Cardiac fibroblast (primary cell): ENCODE results near the gene SLC1A2.

Experiments
- DNase-seq, 2 donors: peaks; one replicate each; pipeline versions ENCODE4 v3.0.0 to v3.0.0-alpha.2; 2010; ENCODE audit warnings: low read depth in 2 of 2
- H3K4me3 ChIP-seq, 2 donors: replicated peaks in 1 of 2; 1 replicate in 1 of 2; 2 replicates in 1 of 2; pipeline ENCODE4 v1.5.1; 2011; ENCODE audit warnings: low read depth in 2 of 2, low read length in 2 of 2, mild to moderate bottlenecking in 2 of 2, moderate library complexity in 1 of 2
- TF ChIP-seq, protein P1 (sequence below): IDR thresholded peaks from one replicate; pipeline ENCODE4 v1.5.1; 2011; ENCODE audit warnings: low read depth, mild to moderate bottlenecking, low read length, inconsistent platforms

The SLC1A2 gene

DNA sequence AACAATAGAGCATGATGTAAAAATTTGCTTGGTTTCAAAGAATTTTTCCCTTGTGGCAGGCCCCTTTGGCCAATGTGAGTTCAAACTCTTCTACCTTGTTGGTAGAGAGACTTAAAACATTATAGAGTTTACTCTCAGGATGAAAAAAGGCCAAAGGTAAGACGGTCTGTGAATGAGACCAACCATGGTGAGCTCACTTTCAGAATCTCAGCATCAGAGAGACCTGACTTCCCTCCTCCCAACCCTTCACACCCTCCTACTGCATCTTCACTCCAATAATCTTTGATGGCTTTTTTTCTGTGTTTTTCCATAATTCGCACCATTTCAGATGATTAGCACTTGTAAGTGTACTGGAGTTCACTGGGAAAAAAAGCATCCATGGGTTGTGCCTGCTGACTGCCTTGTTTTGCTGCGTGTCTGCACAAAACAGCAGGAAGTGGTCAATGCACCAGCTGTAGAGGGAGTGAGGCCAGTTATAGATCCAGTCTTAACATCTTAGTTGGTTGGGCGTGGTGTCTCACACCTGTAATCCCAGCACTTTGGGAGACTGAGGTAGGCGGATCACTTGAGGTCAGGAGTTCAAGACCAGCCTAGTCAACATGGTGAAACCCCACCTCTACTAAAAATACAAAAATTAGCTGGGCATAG lies 64.1 kb downstream of the SLC1A2 start:
- no peak for DNase-seq
- H3K4me3 ChIP-seq, result no peak overlapping the region
- TF ChIP-seq, protein P1, sequence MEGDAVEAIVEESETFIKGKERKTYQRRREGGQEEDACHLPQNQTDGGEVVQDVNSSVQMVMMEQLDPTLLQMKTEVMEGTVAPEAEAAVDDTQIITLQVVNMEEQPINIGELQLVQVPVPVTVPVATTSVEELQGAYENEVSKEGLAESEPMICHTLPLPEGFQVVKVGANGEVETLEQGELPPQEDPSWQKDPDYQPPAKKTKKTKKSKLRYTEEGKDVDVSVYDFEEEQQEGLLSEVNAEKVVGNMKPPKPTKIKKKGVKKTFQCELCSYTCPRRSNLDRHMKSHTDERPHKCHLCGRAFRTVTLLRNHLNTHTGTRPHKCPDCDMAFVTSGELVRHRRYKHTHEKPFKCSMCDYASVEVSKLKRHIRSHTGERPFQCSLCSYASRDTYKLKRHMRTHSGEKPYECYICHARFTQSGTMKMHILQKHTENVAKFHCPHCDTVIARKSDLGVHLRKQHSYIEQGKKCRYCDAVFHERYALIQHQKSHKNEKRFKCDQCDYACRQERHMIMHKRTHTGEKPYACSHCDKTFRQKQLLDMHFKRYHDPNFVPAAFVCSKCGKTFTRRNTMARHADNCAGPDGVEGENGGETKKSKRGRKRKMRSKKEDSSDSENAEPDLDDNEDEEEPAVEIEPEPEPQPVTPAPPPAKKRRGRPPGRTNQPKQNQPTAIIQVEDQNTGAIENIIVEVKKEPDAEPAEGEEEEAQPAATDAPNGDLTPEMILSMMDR, result no peak

DNA sequence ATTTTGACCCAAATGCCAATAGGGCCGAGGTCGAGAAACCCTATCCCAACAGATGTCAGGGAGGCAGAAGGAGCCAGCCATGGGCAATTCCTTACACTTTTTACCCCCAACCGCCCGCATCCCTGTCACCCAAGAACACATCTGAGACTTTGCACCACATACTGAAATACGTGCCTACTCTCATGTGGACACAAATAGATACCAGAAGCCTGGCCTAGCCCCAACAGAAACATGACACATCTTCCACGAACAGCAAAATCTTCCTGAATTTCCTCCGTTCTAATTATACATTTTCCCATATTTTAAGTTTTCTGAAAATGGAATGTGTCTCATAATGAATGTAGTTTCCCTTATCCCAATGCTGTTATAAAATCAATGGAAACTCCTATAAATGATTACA lies 64.7 kb downstream of the SLC1A2 start:
- no peak overlapping the region for H3K4me3 ChIP-seq
- peak in 1 of 2 donors; percentile 71 for DNase-seq
- TF ChIP-seq, protein P1, result no peak

DNA sequence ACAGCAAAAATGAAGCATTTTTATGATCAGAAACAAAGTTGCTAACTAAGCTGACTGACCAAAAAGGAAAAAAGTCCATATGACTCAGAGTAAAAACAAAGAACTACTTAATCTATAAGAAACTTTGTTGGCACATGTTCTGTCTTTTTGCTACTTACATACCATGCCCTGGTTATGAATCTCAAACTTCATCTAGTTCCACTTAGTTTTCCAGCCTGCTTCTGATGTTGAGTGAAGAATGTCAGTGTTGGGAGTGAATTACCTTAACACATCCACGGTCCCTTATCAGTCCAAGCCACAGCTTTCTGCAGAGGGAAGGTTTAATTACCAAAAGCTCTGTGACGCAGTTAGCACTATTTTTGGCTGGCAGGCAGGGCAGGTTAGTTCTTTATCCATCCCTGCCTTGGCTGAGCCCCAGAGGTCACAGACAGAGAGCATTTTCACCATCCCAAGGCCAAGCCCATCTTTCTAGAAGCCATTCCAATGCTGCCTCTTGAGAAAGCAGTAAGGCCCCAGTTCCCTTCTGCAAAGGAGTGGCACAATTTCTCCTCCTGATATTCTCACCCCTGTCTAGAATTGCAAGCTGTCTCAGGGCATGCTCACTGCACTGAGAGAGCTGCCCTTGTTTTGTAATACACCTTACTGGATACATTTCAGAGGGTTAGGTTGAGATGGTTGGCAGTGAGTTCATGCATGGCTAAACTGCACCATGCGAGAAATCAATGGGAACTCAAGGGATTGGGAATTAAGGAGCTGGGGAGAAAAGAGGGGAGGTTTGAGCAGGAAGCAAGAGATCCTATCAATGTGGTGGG lies 67.1 kb downstream of the SLC1A2 start:
- DNase-seq, result peak; percentile 69 to 70
- no peak overlapping the region for H3K4me3 ChIP-seq
- TF ChIP-seq, protein P1, result no peak

DNA sequence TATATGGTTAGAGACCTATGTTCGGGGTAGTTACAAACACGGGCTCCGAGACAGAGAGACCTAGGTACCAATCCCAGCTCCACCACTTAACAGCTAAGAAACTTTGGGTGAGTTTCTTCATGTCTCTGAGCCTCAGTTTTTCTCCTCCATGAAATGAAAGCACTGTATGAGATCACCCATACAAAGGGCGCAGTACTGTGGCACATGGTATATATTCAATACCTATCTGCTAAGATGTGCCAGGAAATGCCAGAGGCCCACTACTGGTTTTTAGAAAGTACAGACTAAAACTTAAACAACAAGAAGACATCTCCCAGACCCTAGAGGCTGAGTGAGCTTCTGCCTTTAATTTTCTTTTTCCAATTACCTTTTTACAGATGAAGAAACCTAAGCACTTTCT lies 69.5 kb downstream of the SLC1A2 start:
- TF ChIP-seq, protein P1, result no peak
- DNase-seq, result no peak
- H3K4me3 ChIP-seq, result no peak overlapping the region

DNA sequence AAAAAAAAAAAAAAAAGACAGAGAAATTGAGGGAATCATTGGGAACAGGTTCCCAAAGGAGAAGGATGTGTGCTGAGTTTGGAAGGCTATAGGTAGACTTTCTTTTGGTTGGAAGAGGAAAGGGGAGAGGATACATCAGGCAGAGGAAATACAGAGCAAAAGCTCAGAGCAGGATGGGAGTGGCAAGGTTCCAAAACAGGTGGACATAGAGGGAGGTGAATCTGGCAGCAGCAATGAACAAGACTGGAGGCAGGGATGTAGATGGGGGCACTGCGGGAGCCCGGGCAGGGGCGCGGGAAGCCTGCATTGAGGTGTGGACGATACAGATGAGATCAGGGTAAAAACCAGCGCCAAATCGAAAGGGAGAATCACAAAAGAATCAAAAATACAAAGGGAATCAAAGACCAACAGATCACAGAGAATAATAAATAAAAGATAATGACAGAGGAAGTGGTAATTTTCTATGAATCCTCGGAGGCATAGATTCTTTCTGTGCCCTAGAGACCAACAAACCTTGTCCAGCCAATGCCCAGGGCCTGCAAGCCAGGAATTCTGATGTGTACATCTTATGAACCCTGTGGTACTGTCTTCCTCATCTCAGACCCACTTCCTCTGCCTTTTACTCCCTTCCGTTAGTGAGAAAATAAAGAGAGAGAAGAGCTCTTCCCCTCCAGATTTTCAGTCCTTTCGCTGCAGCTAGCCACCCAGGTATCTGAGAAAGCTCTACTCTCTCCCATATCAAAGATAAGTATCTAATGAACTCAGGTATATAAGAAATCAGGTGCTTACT lies 70.3 kb downstream of the SLC1A2 start:
- DNase-seq, result no peak
- TF ChIP-seq, protein P1, result no peak
- H3K4me3 ChIP-seq, result no peak overlapping the region

DNA sequence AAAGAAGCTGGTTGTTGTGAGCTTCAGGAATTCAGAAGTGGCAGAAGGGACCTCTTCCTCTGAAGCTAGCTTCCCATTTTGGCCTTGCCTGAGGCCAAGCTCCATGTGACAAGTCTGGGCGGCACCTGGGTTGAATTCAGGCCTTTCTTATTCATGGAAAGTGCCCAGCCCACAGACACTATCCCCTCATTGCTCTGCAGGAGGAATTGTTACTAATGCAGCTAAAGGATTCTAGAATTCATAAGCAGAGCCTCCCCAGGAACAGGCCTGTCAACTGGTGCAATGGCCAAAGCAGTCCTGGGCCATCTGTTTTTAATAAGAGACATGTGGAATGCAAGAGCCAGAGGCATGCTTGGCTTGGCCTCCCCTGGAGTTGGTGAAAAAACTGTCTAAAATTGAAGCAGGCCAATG lies 71.4 kb downstream of the SLC1A2 start:
- peak in 1 of 2 donors; percentile 48 for DNase-seq

More for the DNA sequence above, 71.4 kb downstream of the SLC1A2 start:
- TF ChIP-seq, protein P1, result no peak
- no peak overlapping the region for H3K4me3 ChIP-seq
